Calu3 (cell line): Measurements from ENCODE around the gene ERH. TPM values are rescaled to one million over a fixed set of nuclear protein-coding genes. Genes with fewer than 3 reads are reported as not detected.

ENCODE experiments used
- BruUV-seq: library from RNA; stranded (reverse); fragments of 400-500 nt; replicated peaks from 2 replicates; lab custom pipeline; 2021; lab: Mats Ljungman, UMichigan
- CTCF ChIA-PET: fragments of 300-600 bp; sonication (Branson Sonifier 250); formaldehyde crosslinking; loops from one replicate; lab custom pipeline; 2022; ENCODE audit warnings: antibody characterized with exemption; lab: Charles Lee
- DNase-seq: peaks from one replicate; pipeline ENCODE4 v3.0.0; 2022
- H3K27ac Mint-ChIP-seq: one replicate; pipeline ENCODE4 v1.8.0; 2022; ENCODE audit warnings: mixed read lengths; ENCODE audit not compliant: unreplicated experiment
- H3K27me3 Mint-ChIP-seq: one replicate; pipeline ENCODE4 v1.8.0; 2022; ENCODE audit warnings: mixed read lengths; ENCODE audit not compliant: unreplicated experiment
- H3K36me3 Mint-ChIP-seq: one replicate; pipeline ENCODE4 v1.8.0; 2022; ENCODE audit warnings: mild to moderate bottlenecking, moderate library complexity, mixed read lengths; ENCODE audit not compliant: insufficient read depth, unreplicated experiment
- H3K4me1 Mint-ChIP-seq: one replicate; pipeline ENCODE4 v1.8.0; 2022; ENCODE audit warnings: mild to moderate bottlenecking, low read depth, mixed read lengths; ENCODE audit not compliant: unreplicated experiment
- H3K4me3 Mint-ChIP-seq: one replicate; pipeline ENCODE4 v1.8.0; 2022; ENCODE audit warnings: mild to moderate bottlenecking, low read depth, moderate library complexity, mixed read lengths; ENCODE audit not compliant: unreplicated experiment
- H3K9me3 Mint-ChIP-seq: one replicate; pipeline ENCODE4 v1.8.0; 2022; ENCODE audit warnings: low read depth, mixed read lengths; ENCODE audit not compliant: unreplicated experiment
- CTCF ChIP-seq: fragments of 200-600 bp; IDR thresholded peaks from one replicate; pipeline ENCODE4 v1.8.0; 2022; ENCODE audit warnings: antibody characterized with exemption; ENCODE audit not compliant: unreplicated experiment
- intact Hi-C: fragments of 100-400 bp; cut with micrococcal nuclease; formaldehyde crosslinking; loops from one replicate; pipeline ENCODE4 v1.10.0; 2022; ENCODE audit not compliant: unreplicated experiment
- total RNA-seq: library from RNA; stranded (reverse); gene quantifications from 2 replicates; pipeline ENCODE4 v1.2.3, GENCODE V29; 2022

The ERH gene
- total RNA-seq, 1 experiment from 2014 or later = 343 TPM

GRCh38 chr14:69408331-69408960 is 10.3 kb upstream of the ERH start:
- Mint-ChIP-seq H3K4me3 (no peak overlapping the region), H3K4me1 (peaks cover 8% of the 10 kb centered on the region), H3K9me3 (no peaks in the 10 kb centered on the region), H3K27ac (no peak overlapping the region), H3K27me3 (no peaks in the 10 kb centered on the region), H3K36me3 (no peaks in the 10 kb centered on the region)
- TF ChIP-seq CTCF = no peak
- no TSS peak for BruUV-seq
- DNase-seq = no peak
- CTCF ChIA-PET = no interaction called here
- intact Hi-C loops = no loop called here

- Mint-ChIP-seq H3K27me3 (no peaks in the 10 kb centered on the region), H3K9me3 (no peaks in the 10 kb centered on the region), H3K36me3 (peaks cover 3% of the 10 kb centered on the region), H3K27ac (no peak overlapping the region), H3K4me1 (peaks cover 8% of the 10 kb centered on the region), H3K4me3 (no peak overlapping the region)
- no TSS peak for BruUV-seq
- no peak for DNase-seq
- CTCF ChIA-PET = interaction anchor here (0.9 kb wide), 1 partner anchor 175 kb away, joined by 3 read pairs; no protein-coding TSS in a partner anchor
- TF ChIP-seq CTCF = no peak
- intact Hi-C loops = no loop called here
Measured at GRCh38 chr14:69405762-69406161, 7.7 kb upstream of the ERH start.

- intact Hi-C loops = loop anchor here (5.0 kb wide), 1 partner anchor 143 kb away; the partner anchor contains the start of gene GALNT16
- no TSS peak for BruUV-seq
- CTCF ChIA-PET = no interaction called here
Measured at GRCh38 chr14:69404883-69405282, 6.8 kb upstream of the ERH start.

GRCh38 chr14:69404478-69404877 is 6.4 kb upstream of the ERH start:
- no peak overlapping the region for H3K4me3 Mint-ChIP-seq
- CTCF ChIA-PET = no interaction called here

More at GRCh38 chr14:69404883-69405282, 6.8 kb upstream of the ERH start:
- DNase-seq = no peak
- Mint-ChIP-seq H3K4me1 (peaks cover 16% of the 10 kb centered on the region), H3K27me3 (no peaks in the 10 kb centered on the region), H3K9me3 (no peaks in the 10 kb centered on the region), H3K27ac (no peak overlapping the region), H3K4me3 (no peak overlapping the region), H3K36me3 (peaks cover 12% of the 10 kb centered on the region)
- TF ChIP-seq CTCF = no peak

More at GRCh38 chr14:69404478-69404877, 6.4 kb upstream of the ERH start:
- Mint-ChIP-seq H3K4me1 (peaks cover 17% of the 10 kb centered on the region), H3K27me3 (no peaks in the 10 kb centered on the region), H3K27ac (no peak overlapping the region), H3K36me3 (peaks cover 16% of the 10 kb centered on the region), H3K9me3 (no peaks in the 10 kb centered on the region)
- no peak for DNase-seq
- no peak for TF ChIP-seq CTCF
- no TSS peak for BruUV-seq
- intact Hi-C loops = loop anchor here (5.0 kb wide), 1 partner anchor 142 kb away; the partner anchor contains the start of gene GALNT16
